Psoas muscle (tissue), 8 donors: ENCODE measurements around the gene C1orf174. TPM values are rescaled to one million over a fixed set of nuclear protein-coding genes. Genes with fewer than 3 reads are reported as not detected.

ENCODE experiments used
- ATAC-seq, 4 donors: fragments of 200-7000 bp; cut with Tn5 transposase; one replicate each; pipeline ENCODE4 v1.9.1; 2020; ENCODE audit warnings: moderate library complexity in 3 of 4, mild to moderate bottlenecking in 2 of 4
- DNase-seq, 2 donors: peaks; one replicate each; pipeline ENCODE4 v3.0.0-alpha.2; 2020
- H3K27ac ChIP-seq: fragments of 200-600 bp; one replicate; pipeline ENCODE4 v1.8.0; 2022
- H3K27me3 ChIP-seq, 3 donors: fragments of 200-600 bp in 1 of 3; one replicate each; pipeline versions ENCODE4 v1.6.1 to v1.8.0; 2013 to 2022; ENCODE audit warnings: low read length in 2 of 3, mild to moderate bottlenecking in 2 of 3, moderate library complexity in 1 of 3; ENCODE audit not compliant: insufficient read depth in 3 of 3
- H3K36me3 ChIP-seq, 2 donors: fragments of 200-600 bp in 1 of 2; one replicate each; pipeline versions ENCODE4 v1.6.1 to v1.8.0; 2013 to 2022; ENCODE audit warnings: low read depth in 1 of 2, mild to moderate bottlenecking in 1 of 2, moderate library complexity in 1 of 2; ENCODE audit not compliant: insufficient read depth in 1 of 2
- H3K4me1 ChIP-seq: fragments of 200-600 bp; one replicate; pipeline ENCODE4 v1.8.0; 2022
- H3K4me3 ChIP-seq: fragments of 200-600 bp; one replicate; pipeline ENCODE4 v1.8.0; 2022; ENCODE audit warnings: mild to moderate bottlenecking
- H3K9me3 ChIP-seq: fragments of 200-600 bp; one replicate; pipeline ENCODE4 v1.8.0; 2022
- CTCF ChIP-seq: fragments of 200-600 bp; IDR thresholded peaks from one replicate; pipeline ENCODE4 v1.8.0; 2022; ENCODE audit warnings: antibody characterized with exemption
- WGBS, 3 donors: extraction: QIAGEN DNeasy Blood & Tissue Kit; methylation state at CpG; one replicate each; pipeline versions ENCODE4 v1.1.6 to v1.1.7; 2013; 5-methylcytosine and 5-hydroxymethylcytosine counted together
- intact Hi-C, 2 donors: fragments of 100-400 bp; cut with DNase I; formaldehyde crosslinking; loops; one replicate each; pipeline versions ENCODE4 v1.11.0 to v1.14.2; 2022
- polyA plus RNA-seq, 3 donors: library from polyadenylated mRNA; stranded (reverse); fragments of 200-250 nt; gene quantifications; one replicate each; pipeline ENCODE4 v1.2.3, GENCODE V29; 2013
- total RNA-seq, 4 donors: library from RNA; stranded (reverse); fragmentation: NEBNext Ultra II Directional in 2 of 4; extraction: Animal tissue kit (Norgen Biotek cat#: 25700) in 2 of 4; gene quantifications; one replicate each; pipeline versions ENCODE4 v1.2.1 to v1.2.4, GENCODE V29; 2021 to 2023
- donor health status: healthy with polysubstance abuse.
- donor health status: DM: no; HTN: no; CAD: no; lungs with moderate emphysema.
- donor health status: Bipolar disorder and iron deficiency.
- donor health status: healthy.
- donor health status: DM: yes; HTN: yes; CAD: no.
- donor health status: DM: no; HTN: no; CAD: no.
- donor health status: DM: no; HTN: no; CAD: no.
- donor health status: DM: yes; HTN: yes; CAD: no.

The C1orf174 gene
- total and polyA plus RNA-seq, 7 donors = 11.8 to 32.2 (median 14.6) TPM

GRCh38 chr1:3907621-3908165, 7.6 kb upstream of the C1orf174 start:
- Histone ChIP-seq H3K27me3 (peaks cover 0 to 11% (median 0%) of the 10 kb centered on the region in 3 donors), H3K4me1 (no peaks in the 10 kb centered on the region), H3K9me3 (no peaks in the 10 kb centered on the region), H3K36me3 (no peaks in the 10 kb centered on the region), H3K27ac (no peak overlapping the region), H3K4me3 (no peak overlapping the region)
- DNase-seq (peak in 1 of 2 donors; percentile 12), ATAC-seq (no peak)
- TF ChIP-seq CTCF = no peak
- 79 to 82% (median 81%) methylated on average over 22 of the region's 22 CpGs for WGBS, 3 donors
- intact Hi-C loops = loop anchor here in 1 of 2 donors (10.0 kb wide), 1 partner anchor 263 kb away; no protein-coding TSS in a partner anchor

- no peak for ATAC-seq
- WGBS, 3 donors = 73 to 77% (median 74%) methylated on average over 21 to 22 of the region's 22 CpGs
- peaks cover 0 to 11% (median 0%) of the 10 kb centered on the region in 3 donors for H3K27me3 ChIP-seq
- H3K27ac ChIP-seq = no peak overlapping the region
- intact Hi-C loops = loop anchor here in 1 of 2 donors (10.0 kb wide), 1 partner anchor 262 kb away; no protein-coding TSS in a partner anchor
- H3K4me3 ChIP-seq = no peak overlapping the region
- no peaks in the 10 kb centered on the region for H3K36me3 ChIP-seq
- no peak for TF ChIP-seq CTCF
- DNase-seq = peak in 1 of 2 donors; percentile 33
- no peaks in the 10 kb centered on the region for H3K4me1 ChIP-seq
- no peaks in the 10 kb centered on the region for H3K9me3 ChIP-seq
These were observed 7.0 kb upstream of the C1orf174 start for GRCh38 chr1:3907031-3907534.

GRCh38 chr1:3906672-3907020, 6.6 kb upstream of the C1orf174 start:
- ATAC-seq (no peak), DNase-seq (no peak)
- Histone ChIP-seq H3K4me1 (no peaks in the 10 kb centered on the region), H3K36me3 (no peaks in the 10 kb centered on the region), H3K27me3 (peaks cover 0 to 11% (median 0%) of the 10 kb centered on the region in 3 donors), H3K9me3 (no peaks in the 10 kb centered on the region), H3K4me3 (no peak overlapping the region), H3K27ac (no peak overlapping the region)
- 80 to 90% (median 83%) methylated on average over 11 of the region's 11 CpGs for WGBS, 3 donors
- TF ChIP-seq CTCF = no peak
- intact Hi-C loops = loop anchor here in 1 of 2 donors (10.0 kb wide), 1 partner anchor 262 kb away; no protein-coding TSS in a partner anchor

GRCh38 chr1:3905953-3906671, 6.0 kb upstream of the C1orf174 start:
- Histone ChIP-seq H3K4me3 (no peak overlapping the region), H3K9me3 (no peaks in the 10 kb centered on the region), H3K4me1 (no peaks in the 10 kb centered on the region), H3K27ac (no peak overlapping the region), H3K36me3 (no peaks in the 10 kb centered on the region), H3K27me3 (peaks cover 0 to 6% (median 0%) of the 10 kb centered on the region in 3 donors)
- intact Hi-C loops = loop anchor here in 1 of 2 donors (10.0 kb wide), 1 partner anchor 261 kb away; no protein-coding TSS in a partner anchor
- DNase-seq (no peak), ATAC-seq (no peak)
- 78 to 84% (median 79%) methylated on average over 18 of the region's 18 CpGs for WGBS, 3 donors
- no peak for TF ChIP-seq CTCF
